ENCODE data around the gene SMPDL3B. TPM values are rescaled to one million over a fixed set of nuclear protein-coding genes. Genes with fewer than 3 reads are reported as not detected.
"Not testable (repeated sequence)": the region's sequence is repeated elsewhere in the genome, so short reads cannot be mapped to it uniquely, and the experiment has no call there.

SMPDL3B gene
- total RNA-seq, 2 donors from 2014 or later, result 2.0 to 7.7 TPM

DNA sequence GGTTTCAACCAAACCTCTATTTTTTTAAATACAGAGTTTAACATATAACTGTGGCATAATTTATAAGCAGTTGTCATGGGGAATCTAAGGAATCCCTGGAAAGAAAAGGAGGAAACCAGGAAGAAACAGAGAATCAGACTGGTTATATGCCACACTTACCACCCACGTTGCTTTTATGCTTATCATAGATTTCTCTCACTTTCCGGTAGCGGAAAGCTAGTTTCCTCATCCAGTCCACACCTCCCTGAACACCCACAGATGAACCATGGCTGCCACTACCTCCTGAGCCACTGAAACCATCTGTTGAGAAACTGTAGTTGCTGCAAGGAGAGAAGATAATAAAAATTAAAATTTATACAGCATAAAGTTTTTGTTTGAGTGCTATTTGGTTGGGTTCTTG, 58.4 kb downstream of the SMPDL3B start:
- WGBS, result 72% methylated on average over 3 of the region's 3 CpGs
- intact Hi-C loops (cut with DNase I), result no loop called here
- no peak for DNase-seq (ENCODE audit: low spot score)
- Histone ChIP-seq H3K9me3 (no peaks in the 10 kb centered on the region), H3K27ac (no peak overlapping the region), H3K27me3 (replicated peaks; ENCODE audit: insufficient read depth) (no peaks in the 10 kb centered on the region), H3K36me3 (peaks cover 0 to 12% of the 10 kb centered on the region in 2 donors), H3K4me3 (no peak overlapping the region), H3K4me1 (replicated peaks) (no peaks in the 10 kb centered on the region)
- TF ChIP-seq POLR2A (IDR thresholded peaks at IDR 0.05) (no peak), CTCF (IDR thresholded peaks at IDR 0.05) (no peak), POLR2AphosphoS5 (IDR thresholded peaks at IDR 0.05) (no peak)

DNA sequence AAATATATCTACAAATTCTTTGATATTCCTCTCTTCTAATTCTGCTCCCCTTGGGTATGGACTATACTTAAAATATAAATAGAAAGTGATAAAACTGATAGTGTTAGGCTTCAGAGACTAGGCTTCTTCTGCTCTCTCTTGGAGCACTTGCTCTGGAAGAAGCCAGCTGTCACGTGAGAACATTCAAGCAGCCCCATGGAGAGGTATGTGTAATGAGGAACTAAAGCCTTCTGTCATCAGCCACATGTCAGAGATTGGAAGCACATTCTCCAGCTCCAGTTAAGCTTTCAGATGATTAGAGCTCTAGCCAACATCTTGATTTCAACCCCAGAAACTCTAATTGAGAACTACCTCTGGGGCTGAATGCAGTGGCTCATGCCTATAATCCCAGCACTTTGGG, 59.3 kb downstream of the SMPDL3B start:
- H3K4me1 ChIP-seq (replicated peaks), result no peaks in the 10 kb centered on the region
- H3K4me3 ChIP-seq, result no peak overlapping the region
- peaks cover 0 to 12% of the 10 kb centered on the region in 2 donors for H3K36me3 ChIP-seq
- TF ChIP-seq CTCF (IDR thresholded peaks at IDR 0.05) (no peak), POLR2A (IDR thresholded peaks at IDR 0.05) (no peak)
- intact Hi-C loops (cut with DNase I), result no loop called here
- H3K27me3 ChIP-seq (replicated peaks; ENCODE audit: insufficient read depth), result no peaks in the 10 kb centered on the region
- no peak overlapping the region for H3K27ac ChIP-seq
- DNase-seq (ENCODE audit: low spot score), result no peak
- H3K9me3 ChIP-seq, result no peaks in the 10 kb centered on the region
- 51% methylated on average over 1 of the region's 1 CpG for WGBS

DNA sequence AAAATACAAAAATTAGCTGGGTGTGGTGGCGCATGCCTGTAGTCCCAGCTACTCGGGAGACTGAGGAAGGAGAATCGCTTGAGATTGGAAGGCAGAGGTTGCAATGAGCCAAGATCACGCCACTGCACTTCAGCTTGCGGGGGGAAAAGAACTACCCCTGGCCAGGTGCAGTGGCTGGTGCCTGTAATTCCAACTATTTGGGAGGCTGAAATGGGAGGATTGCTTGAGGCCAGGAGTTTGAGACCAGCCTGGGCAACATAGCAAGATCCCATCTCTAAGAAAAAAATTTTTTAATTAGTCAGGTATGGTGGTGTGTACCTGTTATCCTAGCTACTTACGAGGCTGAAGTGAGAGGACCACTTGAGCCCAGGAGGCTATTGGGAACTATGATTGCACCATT, 59.7 kb downstream of the SMPDL3B start:
- not testable (repeated sequence) for H3K27ac ChIP-seq

DNA sequence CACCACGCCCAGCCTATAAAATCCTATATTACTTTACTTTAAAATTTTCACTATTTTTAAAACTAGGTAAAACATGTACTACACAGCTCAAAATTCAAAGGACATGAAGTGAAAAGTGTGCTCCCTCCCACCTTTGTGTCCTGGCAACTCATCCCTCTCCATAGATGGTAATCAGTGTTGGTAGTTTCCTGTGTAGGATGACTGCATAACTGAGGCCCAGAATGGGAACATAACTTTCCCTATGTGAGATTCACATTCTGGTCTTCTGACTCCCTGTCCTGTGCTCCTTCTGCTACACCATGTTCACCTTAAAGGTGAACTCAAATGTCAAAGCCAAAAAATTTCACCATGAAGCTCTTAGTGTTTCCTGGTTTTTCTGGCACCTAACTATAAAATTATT, 64.3 kb downstream of the SMPDL3B start:
- no peak for DNase-seq (ENCODE audit: low spot score)
- H3K27ac ChIP-seq, result no peak overlapping the region
- no peak overlapping the region for H3K4me3 ChIP-seq
- H3K4me1 ChIP-seq (replicated peaks), result no peaks in the 10 kb centered on the region
- 100% methylated on average over 1 of the region's 1 CpG for WGBS
- intact Hi-C loops (cut with DNase I), result no loop called here
- H3K9me3 ChIP-seq, result no peaks in the 10 kb centered on the region
- H3K36me3 ChIP-seq, result no peaks in the 10 kb centered on the region
- no peaks in the 10 kb centered on the region for H3K27me3 ChIP-seq (replicated peaks; ENCODE audit: insufficient read depth)
- TF ChIP-seq CTCF (IDR thresholded peaks at IDR 0.05), result no peak
- TF ChIP-seq POLR2AphosphoS5 (IDR thresholded peaks at IDR 0.05), result no peak
- TF ChIP-seq POLR2A (IDR thresholded peaks at IDR 0.05), result no peak

More for the DNA sequence above, 59.7 kb downstream of the SMPDL3B start:
- H3K4me1 ChIP-seq (replicated peaks); H3K27me3 ChIP-seq (replicated peaks; ENCODE audit: insufficient read depth); H3K4me3 ChIP-seq; H3K36me3 ChIP-seq; H3K9me3 ChIP-seq; DNase-seq (ENCODE audit: low spot score); intact Hi-C loops (cut with DNase I): not testable (repeated sequence)
- 97% methylated on average over 6 of the region's 6 CpGs for WGBS

GRCh38 chr1:28002600-28002999, 67.8 kb downstream of the SMPDL3B start:
- no peak for DNase-seq (ENCODE audit: low spot score)
- Histone ChIP-seq H3K27ac (no peak overlapping the region), H3K4me3 (no peak overlapping the region), H3K4me1 (replicated peaks) (no peaks in the 10 kb centered on the region), H3K27me3 (replicated peaks; ENCODE audit: insufficient read depth) (no peaks in the 10 kb centered on the region), H3K9me3 (no peaks in the 10 kb centered on the region), H3K36me3 (no peaks in the 10 kb centered on the region)
- intact Hi-C loops (cut with DNase I), result no loop called here
- TF ChIP-seq CTCF (IDR thresholded peaks at IDR 0.05), result no peak
- no peak for TF ChIP-seq POLR2AphosphoS5 (IDR thresholded peaks at IDR 0.05)
- TF ChIP-seq POLR2A (IDR thresholded peaks at IDR 0.05), result no peak
- 98% methylated on average over 10 of the region's 10 CpGs for WGBS

DNA sequence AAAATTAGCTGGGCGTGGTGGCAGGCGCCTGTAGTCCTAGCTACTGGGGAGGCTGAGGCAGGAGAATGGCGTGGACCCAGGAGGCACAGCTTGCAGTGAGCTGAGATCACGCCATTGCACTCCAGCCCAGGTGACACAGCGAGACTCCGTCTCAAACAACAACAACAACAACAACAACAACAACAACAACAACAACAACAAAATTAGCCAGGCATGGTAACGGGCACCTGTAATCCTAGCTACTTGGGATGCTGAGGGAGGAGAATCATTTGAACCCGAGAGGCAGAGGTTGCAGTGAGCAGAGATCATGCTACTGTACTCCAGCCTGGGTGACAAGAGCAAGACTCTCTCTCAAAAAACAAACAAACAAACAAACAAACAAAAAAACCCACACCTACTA, 68.3 kb downstream of the SMPDL3B start:
- DNase-seq (ENCODE audit: low spot score); H3K4me1 ChIP-seq (replicated peaks); intact Hi-C loops (cut with DNase I); H3K9me3 ChIP-seq; H3K27me3 ChIP-seq (replicated peaks; ENCODE audit: insufficient read depth); H3K27ac ChIP-seq; H3K4me3 ChIP-seq; H3K36me3 ChIP-seq: not testable (repeated sequence)
- 97% methylated on average over 8 of the region's 8 CpGs for WGBS

Other genes with a start within 250 kb of the SMPDL3B start
- gene FAM76A, start 209.0 kb upstream of the SMPDL3B start, total RNA-seq, result 10 to 100 TPM in 1 of 2 donors, 1 to 10 TPM in 1; 7.8 to 18.5 TPM
- gene STX12, start 161.8 kb upstream of the SMPDL3B start, total RNA-seq, result 10 to 100 TPM; 53.1 to 64.9 TPM
- gene PPP1R8, start 104.2 kb upstream of the SMPDL3B start, total RNA-seq, result 10 to 100 TPM; 37.8 to 64.5 TPM
- gene THEMIS2, start 62.5 kb upstream of the SMPDL3B start, total RNA-seq, result 100 to 1,000 TPM in 1 of 2 donors, 1 to 10 TPM in 1; 3.6 to 140 TPM
- 10 to 100 TPM; 52.6 to 60.6 TPM for gene RPA2, start 20.4 kb upstream of the SMPDL3B start, total RNA-seq
- gene XKR8, start 25.0 kb downstream of the SMPDL3B start, total RNA-seq, result 10 to 100 TPM in 1 of 2 donors, 1 to 10 TPM in 1; 9.5 to 15.2 TPM
- gene EYA3, start 153.6 kb downstream of the SMPDL3B start, total RNA-seq, result 10 to 100 TPM; 16.7 to 19.4 TPM
- gene PTAFR, start 241.7 kb downstream of the SMPDL3B start, total RNA-seq, result 1 to 10 TPM; 2.3 to 2.5 TPM

All from prostate gland (tissue), 2 donors.